NCI-H1092 (cell line): ENCODE results near the gene INPP4B.

Experiments
- DNase-seq: peaks from one replicate; lab custom pipeline; 2025; lab: John Stamatoyannopoulos, UW

The INPP4B gene

GRCh38 chr4:142292231-142292630 lies 553.9 kb downstream of the INPP4B start:
- no peak for DNase-seq

- no peak for DNase-seq
These were observed 554.6 kb downstream of the INPP4B start for GRCh38 chr4:142291299-142292050.

- no peak for DNase-seq
These were observed 558.7 kb downstream of the INPP4B start for GRCh38 chr4:142287371-142287770.

DNA sequence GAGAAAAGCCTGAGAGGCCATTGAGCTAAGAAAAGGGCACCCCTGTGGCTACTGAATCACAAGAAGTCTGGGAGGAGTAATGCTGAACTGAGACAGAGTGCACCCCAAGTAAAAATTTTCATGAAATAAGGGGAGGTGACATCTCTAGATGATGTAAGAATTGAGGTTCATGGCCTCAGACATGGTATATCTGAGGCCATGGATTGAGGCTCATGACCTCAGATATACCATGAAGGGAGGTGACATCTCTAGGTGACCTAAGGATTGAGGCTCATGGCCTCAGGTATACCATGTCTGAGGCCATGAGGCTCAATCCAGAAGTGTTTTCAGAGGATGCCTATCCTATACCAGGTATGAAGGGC lies 560.9 kb downstream of the INPP4B start:
- no peak for DNase-seq

- DNase-seq: no peak
These were observed 561.5 kb downstream of the INPP4B start for GRCh38 chr4:142284402-142285221.

DNA sequence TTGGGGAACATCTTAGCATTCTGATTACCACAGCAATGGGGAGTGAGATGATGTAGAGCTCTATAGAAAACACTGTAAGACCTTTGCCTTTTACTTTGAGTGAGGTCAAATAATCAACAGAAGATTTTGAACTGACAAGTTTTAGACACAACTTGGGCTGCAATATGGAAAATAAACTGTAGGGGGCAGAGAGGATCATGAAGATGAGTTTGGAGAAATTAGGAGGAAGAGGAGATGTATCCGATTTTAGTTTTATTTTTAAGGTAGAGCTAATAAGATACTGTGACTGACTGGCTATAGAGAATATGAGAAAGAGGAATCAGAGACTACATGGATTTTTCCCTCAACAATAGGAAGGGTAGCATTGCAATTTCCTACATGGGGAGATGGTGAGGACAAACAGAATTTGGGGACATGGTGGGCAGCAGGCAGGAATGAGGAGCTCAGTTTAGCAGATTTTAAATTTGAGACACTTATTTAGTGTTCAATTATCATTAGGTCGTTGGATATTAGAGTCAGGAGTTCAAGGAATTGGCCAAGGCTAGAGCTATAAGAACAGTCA lies 563.1 kb downstream of the INPP4B start:
- no peak for DNase-seq

GRCh38 chr4:142281999-142282398 lies 564.1 kb downstream of the INPP4B start:
- DNase-seq: no peak

- DNase-seq: no peak
These were observed 567.4 kb downstream of the INPP4B start for GRCh38 chr4:142278663-142279062.

- no peak for DNase-seq
These were observed 567.9 kb downstream of the INPP4B start for GRCh38 chr4:142278171-142278570.

DNA sequence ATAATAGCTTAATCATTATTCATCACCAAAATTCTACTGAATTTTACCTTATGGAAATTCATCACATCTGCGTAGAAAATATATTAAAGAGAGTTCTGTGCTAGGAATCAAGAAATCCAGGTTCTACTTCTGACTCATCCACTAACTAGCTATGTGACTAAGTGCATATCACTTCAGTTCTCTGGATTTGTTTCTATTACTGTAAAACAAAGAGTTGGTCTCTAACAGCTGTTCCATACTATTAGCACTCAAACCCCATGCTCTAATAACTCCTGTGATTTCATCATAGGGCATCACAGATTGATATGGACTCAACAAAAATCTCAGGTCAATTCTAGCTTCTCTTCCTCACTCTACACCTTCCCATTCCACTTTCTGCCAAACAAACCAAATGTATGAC lies 572.0 kb downstream of the INPP4B start:
- no peak for DNase-seq

DNA sequence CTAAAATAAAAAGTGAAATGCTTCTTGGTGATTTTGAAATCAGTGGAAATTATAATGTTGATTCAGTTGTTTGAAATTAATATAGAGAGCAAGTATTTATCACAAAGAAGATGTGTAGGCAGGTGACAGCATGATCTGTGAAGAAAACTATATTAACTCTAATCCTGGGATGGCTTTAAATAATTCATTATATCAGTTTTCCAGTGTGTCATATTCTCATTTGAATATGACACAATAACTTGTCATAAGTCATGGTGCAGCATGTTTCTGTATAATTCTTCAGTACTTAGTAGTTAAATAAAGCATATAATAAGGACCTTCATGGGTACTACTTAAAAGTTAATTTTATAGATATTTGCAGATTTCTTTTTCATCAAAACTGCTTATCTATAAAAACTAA lies 573.6 kb downstream of the INPP4B start:
- DNase-seq: no peak

DNA sequence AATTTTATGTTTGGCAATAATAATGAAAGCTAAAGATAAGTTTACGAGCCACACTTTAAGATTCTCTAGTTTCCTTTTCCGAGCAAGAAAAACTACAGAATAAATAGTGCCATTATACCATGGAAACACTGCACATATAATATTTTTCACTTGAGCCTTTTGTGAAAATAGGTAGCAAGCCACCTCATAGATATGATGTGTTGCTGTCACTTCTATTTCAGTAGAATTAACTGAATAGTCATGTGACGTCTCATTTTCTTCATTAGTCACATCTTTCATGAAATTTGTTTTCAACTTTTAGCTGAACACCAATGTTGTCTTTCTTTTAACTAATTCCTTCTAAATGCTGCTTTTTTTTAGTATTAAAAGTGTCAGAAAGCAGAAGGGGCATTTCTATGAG lies 574.3 kb downstream of the INPP4B start:
- DNase-seq: no peak

DNA sequence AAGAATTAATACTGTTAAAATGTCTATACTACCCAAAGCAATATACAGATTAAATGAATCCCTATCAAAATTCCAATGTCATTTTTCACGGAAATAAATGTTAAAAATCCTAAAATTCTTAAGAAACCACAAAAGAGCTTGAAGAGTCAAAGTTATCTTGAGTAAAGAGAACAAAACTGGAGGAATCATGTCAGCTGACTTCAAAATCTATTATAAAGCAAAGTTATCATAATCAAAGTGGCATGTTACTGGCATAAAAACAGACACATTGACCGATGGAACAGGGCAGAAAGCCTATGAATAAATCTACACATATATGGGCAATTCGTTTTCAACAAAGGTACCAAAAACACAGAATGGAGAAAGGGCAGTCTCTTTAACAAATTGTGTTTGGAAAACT lies 579.0 kb downstream of the INPP4B start:
- DNase-seq: no peak

- DNase-seq: no peak
These were observed 580.2 kb downstream of the INPP4B start for GRCh38 chr4:142265946-142266345.

- no peak for DNase-seq
These were observed 580.6 kb downstream of the INPP4B start for GRCh38 chr4:142265536-142265935.

DNA sequence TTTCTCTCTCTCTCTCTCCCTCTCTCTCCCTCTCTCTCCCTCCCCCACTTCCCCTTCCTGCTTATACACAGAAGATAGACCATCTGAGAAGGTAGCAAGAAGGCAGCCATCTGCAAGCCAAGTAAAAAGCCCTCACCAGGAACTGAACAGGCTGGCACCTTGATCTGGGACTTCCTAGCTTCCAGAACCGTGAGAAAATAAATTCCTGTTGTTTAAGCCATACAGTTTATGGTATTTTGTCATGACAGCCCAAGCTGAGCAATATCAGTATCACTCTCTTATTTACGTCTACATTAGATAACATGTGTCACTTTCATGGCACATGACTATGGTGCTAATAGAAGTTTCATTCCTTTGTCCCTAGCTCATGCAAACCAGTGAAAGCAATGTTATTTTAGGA lies 581.1 kb downstream of the INPP4B start:
- DNase-seq: no peak

- no peak for DNase-seq
These were observed 583.1 kb downstream of the INPP4B start for GRCh38 chr4:142262956-142263355.

DNA sequence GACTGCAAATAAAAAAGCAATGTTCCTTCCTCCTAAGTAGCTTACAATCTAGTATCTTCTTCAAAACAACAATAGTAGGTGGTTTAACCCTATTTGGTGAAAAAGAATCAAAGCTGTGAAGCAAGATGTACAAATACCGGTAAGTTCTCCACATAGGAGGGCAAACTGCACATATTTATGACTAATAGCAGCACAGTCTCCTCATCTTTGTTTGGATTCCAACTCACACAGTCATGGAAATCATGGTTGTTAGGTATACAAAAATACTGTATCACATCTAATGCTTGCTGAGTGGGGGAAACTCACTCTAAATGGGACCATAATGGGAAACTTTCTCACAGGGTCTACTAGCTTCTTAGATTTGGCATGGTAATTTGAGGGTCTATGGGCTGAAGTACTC lies 597.2 kb downstream of the INPP4B start:
- no peak for DNase-seq

- DNase-seq: no peak
These were observed 602.8 kb downstream of the INPP4B start for GRCh38 chr4:142243255-142243654.

DNA sequence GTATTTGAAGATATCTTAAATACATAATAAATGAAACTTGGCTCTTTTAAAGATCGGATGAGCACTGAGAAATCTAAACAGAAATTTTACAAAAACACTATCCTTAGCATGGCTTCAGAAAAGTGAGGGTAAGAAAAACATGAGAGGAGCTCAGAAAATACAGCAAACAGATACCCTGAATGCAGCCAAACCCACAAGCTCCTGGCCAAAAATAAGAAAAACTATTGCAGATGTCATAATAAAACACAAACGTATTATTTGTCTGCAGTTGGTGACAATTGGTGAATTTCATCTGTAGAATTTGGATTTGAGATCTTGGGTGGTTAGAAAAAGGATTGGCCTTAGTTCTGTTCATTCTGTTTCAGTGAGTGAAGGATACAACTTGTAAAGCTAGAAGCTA lies 603.9 kb downstream of the INPP4B start:
- DNase-seq: no peak

DNA sequence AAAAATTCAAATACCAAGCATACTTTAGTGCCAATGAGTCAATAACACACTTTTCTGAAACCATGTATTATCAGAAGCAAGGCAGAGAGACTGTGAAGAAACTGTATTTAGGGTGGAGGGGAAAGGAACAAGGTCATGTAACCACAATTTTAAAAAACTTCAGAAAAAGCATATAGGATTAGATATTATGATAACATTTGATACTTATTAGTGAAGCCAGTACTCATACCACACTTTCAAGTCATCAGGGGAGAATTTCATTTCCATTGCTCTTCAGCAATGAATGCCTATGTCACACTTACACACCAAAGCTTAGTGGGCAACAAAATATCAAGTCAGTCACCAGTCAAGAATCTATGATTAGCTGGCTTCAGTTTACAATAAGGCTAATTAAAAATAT lies 607.5 kb downstream of the INPP4B start:
- DNase-seq: no peak

GRCh38 chr4:142236268-142236667 lies 609.8 kb downstream of the INPP4B start:
- DNase-seq: no peak

GRCh38 chr4:142231787-142232186 lies 614.3 kb downstream of the INPP4B start:
- DNase-seq: no peak
